ENCODE data around the gene MGMT.

DNA sequence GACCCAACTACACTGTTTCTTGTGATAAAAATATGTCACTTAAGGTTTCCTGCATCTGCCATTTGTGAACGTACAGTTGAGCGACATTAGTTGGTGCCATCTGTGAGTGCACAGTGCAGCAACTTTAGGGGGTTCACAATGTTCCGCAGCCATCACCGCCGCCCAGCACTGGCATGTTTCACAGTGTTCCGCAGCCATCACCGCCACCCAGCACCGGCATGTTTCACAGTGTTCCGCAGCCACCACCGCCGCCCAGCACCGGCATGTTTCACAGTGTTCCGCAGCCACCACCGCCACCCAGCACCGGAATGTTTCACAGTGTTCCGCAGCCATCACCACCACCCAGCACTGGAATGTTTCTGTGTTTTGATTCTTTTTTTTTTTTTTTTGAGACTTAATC lies 83.0 kb downstream of the MGMT start:
- TF ChIP-seq, protein P1, sequence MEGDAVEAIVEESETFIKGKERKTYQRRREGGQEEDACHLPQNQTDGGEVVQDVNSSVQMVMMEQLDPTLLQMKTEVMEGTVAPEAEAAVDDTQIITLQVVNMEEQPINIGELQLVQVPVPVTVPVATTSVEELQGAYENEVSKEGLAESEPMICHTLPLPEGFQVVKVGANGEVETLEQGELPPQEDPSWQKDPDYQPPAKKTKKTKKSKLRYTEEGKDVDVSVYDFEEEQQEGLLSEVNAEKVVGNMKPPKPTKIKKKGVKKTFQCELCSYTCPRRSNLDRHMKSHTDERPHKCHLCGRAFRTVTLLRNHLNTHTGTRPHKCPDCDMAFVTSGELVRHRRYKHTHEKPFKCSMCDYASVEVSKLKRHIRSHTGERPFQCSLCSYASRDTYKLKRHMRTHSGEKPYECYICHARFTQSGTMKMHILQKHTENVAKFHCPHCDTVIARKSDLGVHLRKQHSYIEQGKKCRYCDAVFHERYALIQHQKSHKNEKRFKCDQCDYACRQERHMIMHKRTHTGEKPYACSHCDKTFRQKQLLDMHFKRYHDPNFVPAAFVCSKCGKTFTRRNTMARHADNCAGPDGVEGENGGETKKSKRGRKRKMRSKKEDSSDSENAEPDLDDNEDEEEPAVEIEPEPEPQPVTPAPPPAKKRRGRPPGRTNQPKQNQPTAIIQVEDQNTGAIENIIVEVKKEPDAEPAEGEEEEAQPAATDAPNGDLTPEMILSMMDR (IDR thresholded peaks at IDR 0.05): no peak
- TF ChIP-seq POLR2AphosphoS5 (IDR thresholded peaks at IDR 0.05): no peak
